SW480 (cell line): ENCODE measurements around the gene ATP13A1.

Experiments used
- DNase-seq: peaks from one replicate; pipeline ENCODE4 v3.0.0-alpha.2; 2016; ENCODE audit warnings: low spot score

Gene ATP13A1

GRCh38 chr19:19662871-19663255 is 613 bp downstream of the ATP13A1 start:
- DNase-seq, result no peak

- no peak for DNase-seq
Measured at GRCh38 chr19:19662344-19662743, 1.1 kb downstream of the ATP13A1 start.

- no peak for DNase-seq
Measured at GRCh38 chr19:19661675-19662251, 1.7 kb downstream of the ATP13A1 start.

- no peak for DNase-seq
Measured at GRCh38 chr19:19661141-19661674, 2.3 kb downstream of the ATP13A1 start.

- no peak for DNase-seq
Measured at GRCh38 chr19:19659646-19660245, 3.7 kb downstream of the ATP13A1 start.

GRCh38 chr19:19657397-19657783 is 6.1 kb downstream of the ATP13A1 start:
- DNase-seq, result no peak

GRCh38 chr19:19656451-19657396 is 6.8 kb downstream of the ATP13A1 start:
- DNase-seq, result no peak

- no peak for DNase-seq
Measured at GRCh38 chr19:19655641-19656343, 7.7 kb downstream of the ATP13A1 start.

- DNase-seq, result no peak
Measured at GRCh38 chr19:19655051-19655594, 8.4 kb downstream of the ATP13A1 start.

GRCh38 chr19:19654441-19654840 is 9.0 kb downstream of the ATP13A1 start:
- no peak for DNase-seq

- DNase-seq, result no peak
Measured at GRCh38 chr19:19653597-19654147, 9.8 kb downstream of the ATP13A1 start.

GRCh38 chr19:19652482-19653295 is 10.8 kb downstream of the ATP13A1 start:
- DNase-seq, result no peak

- DNase-seq, result no peak
Measured at GRCh38 chr19:19651076-19651475, 12.4 kb downstream of the ATP13A1 start.

GRCh38 chr19:19650331-19650730 is 13.1 kb downstream of the ATP13A1 start:
- DNase-seq, result no peak

- no peak for DNase-seq
Measured at GRCh38 chr19:19649580-19649995, 13.9 kb downstream of the ATP13A1 start.

GRCh38 chr19:19649155-19649554 is 14.3 kb downstream of the ATP13A1 start:
- no peak for DNase-seq

- DNase-seq, result no peak
Measured at GRCh38 chr19:19647037-19647835, 16.2 kb downstream of the ATP13A1 start.

- DNase-seq, result no peak
Measured at GRCh38 chr19:19645233-19645870, 18.1 kb downstream of the ATP13A1 start.

- no peak for DNase-seq
Measured at GRCh38 chr19:19644054-19644388, 19.5 kb downstream of the ATP13A1 start.
